ENCODE data around the gene EMILIN3. TPM values are rescaled to one million over a fixed set of nuclear protein-coding genes. Genes with fewer than 3 reads are reported as not detected.

EMILIN3 gene
- total and polyA plus RNA-seq, 2 donors (not counting 3 experiments of a cell fraction or from before 2014, with no cell fraction given) = 0.15 TPM; not detected in 1

DNA sequence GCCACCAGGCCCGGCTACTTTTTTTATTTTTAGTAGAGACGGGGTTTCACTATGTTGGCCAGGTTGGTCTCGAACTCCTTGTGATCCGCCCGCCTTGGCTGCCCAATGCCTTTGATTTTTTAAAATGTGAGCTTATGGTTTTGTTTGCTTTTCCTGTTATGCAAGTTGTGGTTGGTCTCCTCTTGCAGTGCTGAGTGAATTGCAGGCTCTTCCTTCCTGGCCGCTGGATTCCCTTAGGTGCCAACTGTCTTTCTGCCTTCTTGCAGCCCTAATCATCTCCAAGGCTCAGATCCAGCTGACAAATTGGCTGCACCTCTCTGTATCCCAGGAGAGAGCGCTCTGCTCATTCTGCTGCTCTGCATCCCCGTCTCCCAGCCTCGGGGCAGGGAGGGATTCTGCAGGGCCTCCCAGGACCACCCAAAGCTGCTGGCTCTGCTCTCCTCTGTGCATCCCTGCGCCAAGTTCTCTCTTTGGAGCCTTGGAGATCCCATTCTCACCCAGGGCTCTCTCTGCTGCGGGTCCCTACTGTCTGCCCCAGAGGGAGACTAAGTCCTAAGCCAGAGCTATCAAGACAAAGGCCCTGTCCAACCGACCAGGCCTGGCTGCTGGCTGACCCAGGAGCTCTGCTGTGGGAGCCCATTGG, 14.1 kb upstream of the EMILIN3 start:
- intact Hi-C loops (cut with micrococcal nuclease) = no loop called here

More for the DNA sequence above, 14.1 kb upstream of the EMILIN3 start:
- no peak overlapping the region for H3K4me3 ChIP-seq (replicated peaks in 1 of 3; ENCODE audit: insufficient read depth in 1 of 3, low read depth in 1 of 3, low read length in 3 of 3)
- FAIRE-seq (no peak), DNase-seq (ENCODE audit: low read depth, low spot score) (no peak)
- POLR2A ChIA-PET = no interaction called here
- H3K9ac ChIP-seq (replicated peaks; ENCODE audit: extremely low read depth, insufficient read depth, low read length) = no peak overlapping the region
- H3K36me3 ChIP-seq (ENCODE audit: control insufficient read depth in 2 of 2, extremely low read depth in 1 of 2, insufficient read depth in 2 of 2, low read length in 2 of 2) = no peaks in the 10 kb centered on the region
- no peaks in the 10 kb centered on the region for H3K9me3 ChIP-seq (replicated peaks; ENCODE audit: control insufficient read depth, insufficient read depth, low read length)
- no peaks in the 10 kb centered on the region for H4K20me1 ChIP-seq (replicated peaks; ENCODE audit: control insufficient read depth, extremely low read depth, insufficient read depth, low read length)
- BruUV-seq (replicated peaks) = no TSS peak
- CTCF ChIA-PET = no interaction called here
- no peaks in the 10 kb centered on the region for H3K9me1 ChIP-seq (replicated peaks; ENCODE audit: control insufficient read depth, extremely low read depth, insufficient read depth, low read length)
- no peak overlapping the region for H2AFZ ChIP-seq (ENCODE audit: low read depth, low read length)
- no peaks in the 10 kb centered on the region for H3K79me2 ChIP-seq (ENCODE audit: control insufficient read depth, insufficient read depth, low read length)
- TF ChIP-seq EZH2 (IDR thresholded peaks at IDR 0.05; ENCODE audit: borderline replicate concordance, low read depth, low read length, severe bottlenecking) (no peak), MYC (IDR thresholded peaks at IDR 0.05; ENCODE audit: low read depth, low read length) (no peak), GATA2 (IDR thresholded peaks at IDR 0.05; ENCODE audit: insufficient read depth, insufficient read length, low read depth, low read length) (no peak), POLR2A (IDR thresholded peaks at IDR 0.05; ENCODE audit: low read depth, low read length) (no peak), JUN (IDR thresholded peaks at IDR 0.05; ENCODE audit: borderline replicate concordance, insufficient read depth, insufficient read length, low read depth) (no peak), POLR2AphosphoS5 (IDR thresholded peaks at IDR 0.05; ENCODE audit: insufficient read depth, low read depth, low read length) (no peak), FOS (IDR thresholded peaks at IDR 0.05; ENCODE audit: borderline replicate concordance, insufficient read depth, low read length) (no peak)
- TF ChIP-seq, protein P1, sequence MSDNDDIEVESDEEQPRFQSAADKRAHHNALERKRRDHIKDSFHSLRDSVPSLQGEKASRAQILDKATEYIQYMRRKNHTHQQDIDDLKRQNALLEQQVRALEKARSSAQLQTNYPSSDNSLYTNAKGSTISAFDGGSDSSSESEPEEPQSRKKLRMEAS (IDR thresholded peaks at IDR 0.05; ENCODE audit: insufficient read depth, insufficient read length) = no peak
- TF ChIP-seq, protein P2, sequence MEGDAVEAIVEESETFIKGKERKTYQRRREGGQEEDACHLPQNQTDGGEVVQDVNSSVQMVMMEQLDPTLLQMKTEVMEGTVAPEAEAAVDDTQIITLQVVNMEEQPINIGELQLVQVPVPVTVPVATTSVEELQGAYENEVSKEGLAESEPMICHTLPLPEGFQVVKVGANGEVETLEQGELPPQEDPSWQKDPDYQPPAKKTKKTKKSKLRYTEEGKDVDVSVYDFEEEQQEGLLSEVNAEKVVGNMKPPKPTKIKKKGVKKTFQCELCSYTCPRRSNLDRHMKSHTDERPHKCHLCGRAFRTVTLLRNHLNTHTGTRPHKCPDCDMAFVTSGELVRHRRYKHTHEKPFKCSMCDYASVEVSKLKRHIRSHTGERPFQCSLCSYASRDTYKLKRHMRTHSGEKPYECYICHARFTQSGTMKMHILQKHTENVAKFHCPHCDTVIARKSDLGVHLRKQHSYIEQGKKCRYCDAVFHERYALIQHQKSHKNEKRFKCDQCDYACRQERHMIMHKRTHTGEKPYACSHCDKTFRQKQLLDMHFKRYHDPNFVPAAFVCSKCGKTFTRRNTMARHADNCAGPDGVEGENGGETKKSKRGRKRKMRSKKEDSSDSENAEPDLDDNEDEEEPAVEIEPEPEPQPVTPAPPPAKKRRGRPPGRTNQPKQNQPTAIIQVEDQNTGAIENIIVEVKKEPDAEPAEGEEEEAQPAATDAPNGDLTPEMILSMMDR (IDR thresholded peaks at IDR 0.05; ENCODE audit: extremely low read depth in 1 of 2, insufficient read depth in 1 of 2, low read depth in 1 of 2, low read length in 2 of 2) = no peak
- peaks cover 2 to 6% of the 10 kb centered on the region in 2 experiments for H3K27me3 ChIP-seq (ENCODE audit: control insufficient read depth in 2 of 2, insufficient read depth in 2 of 2, low read length in 2 of 2)
- dilution Hi-C loops (cut with MboI; ENCODE audit: extremely low pct_ligation_motif_present, low sequenced_read_pairs) = no loop called here
- no peak overlapping the region for H3K4me2 ChIP-seq (ENCODE audit: insufficient read depth, low read length)
- no peak overlapping the region for H3K27ac ChIP-seq (ENCODE audit: insufficient read depth, low read depth, low read length)
- no peaks in the 10 kb centered on the region for H3K4me1 ChIP-seq (ENCODE audit: control insufficient read depth, extremely low read depth, insufficient read depth, low read length)
